ENCODE measurements around the gene KAZN. TPM values are rescaled to one million over a fixed set of nuclear protein-coding genes. Genes with fewer than 3 reads are reported as not detected.

The KAZN gene
- polyA plus RNA-seq, 1 of the 3 experiments (the other 2 are of a cell fraction), result 6.8 TPM

DNA sequence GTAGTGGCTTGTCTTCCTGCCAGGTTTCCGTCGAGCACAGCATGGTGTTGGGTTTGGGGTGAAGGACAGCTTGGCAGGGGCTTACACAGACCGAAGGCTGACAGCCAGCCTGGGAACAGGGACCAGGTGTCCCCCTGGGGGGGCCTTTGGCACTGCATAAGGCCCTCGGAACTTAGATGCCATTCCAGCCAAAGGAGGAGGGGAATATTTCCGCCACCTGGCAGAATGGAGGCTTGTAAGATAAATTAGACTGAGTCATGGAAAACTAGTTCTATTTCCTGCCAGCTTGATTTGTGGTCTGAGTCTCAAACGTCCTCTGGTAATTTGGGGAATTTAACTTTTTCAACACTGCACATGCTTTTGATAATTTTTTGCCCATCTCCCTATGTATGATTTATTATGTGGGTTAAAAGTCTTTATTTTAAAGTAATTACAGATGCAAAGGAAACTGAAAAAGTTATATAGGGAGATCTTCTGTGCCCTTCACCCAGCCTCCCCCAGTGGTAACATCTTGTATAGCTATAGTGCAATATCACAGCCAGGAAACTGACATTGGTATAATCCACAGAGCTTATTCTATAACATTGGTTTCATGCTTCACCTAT, 543.6 kb downstream of the KAZN start:
- no peaks in the 10 kb centered on the region for H3K9me2 ChIP-seq
- no peak overlapping the region for H2AFZ ChIP-seq (ENCODE audit: low read depth)
- H3K9me3 ChIP-seq, result no peaks in the 10 kb centered on the region
- no peaks in the 10 kb centered on the region for H3F3A ChIP-seq (replicated peaks; ENCODE audit: insufficient read depth)
- peaks cover 3 to 45% of the 10 kb centered on the region in 2 experiments; a peak in 3 of 4 replicates for H3K4me1 ChIP-seq (ENCODE audit: control insufficient read depth in 1 of 2, insufficient read depth in 2 of 2, low read depth in 1 of 2, low read length in 1 of 2)
- H3K36me3 ChIP-seq (replicated peaks in 1 of 2; ENCODE audit: control insufficient read depth in 1 of 2, insufficient read depth in 2 of 2, low read length in 1 of 2), result no peaks in the 10 kb centered on the region
- H3K4me3 ChIP-seq (ENCODE audit: low read depth in 2 of 2, low read length in 1 of 2), result no peak overlapping the region
- no peak overlapping the region for H3K9ac ChIP-seq
- no peak for DNase-seq
- no peaks in the 10 kb centered on the region for H3K27me3 ChIP-seq (ENCODE audit: insufficient read depth)
- ChIA-PET POLR2A (interaction anchor here (6.9 kb wide), 1 partner anchor 10 kb away, joined by 88 read pairs; the partner anchor contains the start of gene TMEM51), CTCF (interaction anchor here (1.0 to 5.6 kb wide), 5 partner anchors 11 to 163 kb away, joined by 3 to 70 read pairs (median 3); partner anchors contain the start of gene TMEM51)
- H3K79me2 ChIP-seq (ENCODE audit: insufficient read depth), result no peaks in the 10 kb centered on the region
- WGBS (ENCODE audit: low lambda C conversion rate), result 28% methylated on average over 6 of the region's 6 CpGs
- no peaks in the 10 kb centered on the region for H4K20me1 ChIP-seq (ENCODE audit: insufficient read depth)
- peak overlapping the region in 1 of 2 experiments; percentile 97; a peak in 2 of 4 replicates for H3K27ac ChIP-seq (ENCODE audit: low read depth in 2 of 2, low read length in 1 of 2)
- no peak overlapping the region for H3K4me2 ChIP-seq
- peak; percentile 75; the same call in 1 of the 2 replicates for TF ChIP-seq SIN3A (IDR thresholded peaks at IDR 0.05; ENCODE audit: borderline replicate concordance, low read depth, low read length)
- TF ChIP-seq EZH2phosphoT487 (IDR thresholded peaks at IDR 0.05; ENCODE audit: borderline replicate concordance, low read depth), result no peak
- peak; percentile 63; the same call in 1 of the 2 replicates for TF ChIP-seq POLR2AphosphoS5 (IDR thresholded peaks at IDR 0.05; ENCODE audit: low read depth, low read length)
- TF ChIP-seq MEF2A (IDR thresholded peaks at IDR 0.05; ENCODE audit: borderline replicate concordance, low read depth), result 0 out of 2 replicates have a peak, but pooled peaks have one; percentile 27
- no peak for TF ChIP-seq FOXJ3 (CRISPR knock-in tag; IDR thresholded peaks at IDR 0.05)
- TF ChIP-seq, protein P1, sequence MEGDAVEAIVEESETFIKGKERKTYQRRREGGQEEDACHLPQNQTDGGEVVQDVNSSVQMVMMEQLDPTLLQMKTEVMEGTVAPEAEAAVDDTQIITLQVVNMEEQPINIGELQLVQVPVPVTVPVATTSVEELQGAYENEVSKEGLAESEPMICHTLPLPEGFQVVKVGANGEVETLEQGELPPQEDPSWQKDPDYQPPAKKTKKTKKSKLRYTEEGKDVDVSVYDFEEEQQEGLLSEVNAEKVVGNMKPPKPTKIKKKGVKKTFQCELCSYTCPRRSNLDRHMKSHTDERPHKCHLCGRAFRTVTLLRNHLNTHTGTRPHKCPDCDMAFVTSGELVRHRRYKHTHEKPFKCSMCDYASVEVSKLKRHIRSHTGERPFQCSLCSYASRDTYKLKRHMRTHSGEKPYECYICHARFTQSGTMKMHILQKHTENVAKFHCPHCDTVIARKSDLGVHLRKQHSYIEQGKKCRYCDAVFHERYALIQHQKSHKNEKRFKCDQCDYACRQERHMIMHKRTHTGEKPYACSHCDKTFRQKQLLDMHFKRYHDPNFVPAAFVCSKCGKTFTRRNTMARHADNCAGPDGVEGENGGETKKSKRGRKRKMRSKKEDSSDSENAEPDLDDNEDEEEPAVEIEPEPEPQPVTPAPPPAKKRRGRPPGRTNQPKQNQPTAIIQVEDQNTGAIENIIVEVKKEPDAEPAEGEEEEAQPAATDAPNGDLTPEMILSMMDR (IDR thresholded peaks at IDR 0.05), result peak; percentile 22; the same call in 1 of the 2 replicates
- TF ChIP-seq GABPA (IDR thresholded peaks at IDR 0.05; ENCODE audit: low read depth), result no peak; the same call in 1 of the 2 replicates
- no peak for TF ChIP-seq RAD21 (IDR thresholded peaks at IDR 0.05; ENCODE audit: low read length)
- TF ChIP-seq MXI1 (IDR thresholded peaks at IDR 0.05; ENCODE audit: low read depth, low read length), result no peak
- peak; percentile 78 for TF ChIP-seq JUND (IDR thresholded peaks at IDR 0.05)
- TF ChIP-seq EP300 (IDR thresholded peaks at IDR 0.05; ENCODE audit: borderline replicate concordance in 1 of 2, low read depth in 1 of 2, low read length in 1 of 2), result peak; percentile 37 to 87; a peak in 3 of 4 replicates
- no peak for TF ChIP-seq ELF1 (IDR thresholded peaks at IDR 0.05)
- no peak for TF ChIP-seq RFX5 (IDR thresholded peaks at IDR 0.05; ENCODE audit: low read length)
- TF ChIP-seq, protein P2, sequence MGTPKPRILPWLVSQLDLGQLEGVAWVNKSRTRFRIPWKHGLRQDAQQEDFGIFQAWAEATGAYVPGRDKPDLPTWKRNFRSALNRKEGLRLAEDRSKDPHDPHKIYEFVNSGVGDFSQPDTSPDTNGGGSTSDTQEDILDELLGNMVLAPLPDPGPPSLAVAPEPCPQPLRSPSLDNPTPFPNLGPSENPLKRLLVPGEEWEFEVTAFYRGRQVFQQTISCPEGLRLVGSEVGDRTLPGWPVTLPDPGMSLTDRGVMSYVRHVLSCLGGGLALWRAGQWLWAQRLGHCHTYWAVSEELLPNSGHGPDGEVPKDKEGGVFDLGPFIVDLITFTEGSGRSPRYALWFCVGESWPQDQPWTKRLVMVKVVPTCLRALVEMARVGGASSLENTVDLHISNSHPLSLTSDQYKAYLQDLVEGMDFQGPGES (IDR thresholded peaks at IDR 0.05; ENCODE audit: low read depth, low read length), result no peak
- peak; percentile 73; the same call in 1 of the 2 replicates for TF ChIP-seq FOSL2 (IDR thresholded peaks at IDR 0.05; ENCODE audit: borderline replicate concordance, low read depth)
- TF ChIP-seq, protein P3, sequence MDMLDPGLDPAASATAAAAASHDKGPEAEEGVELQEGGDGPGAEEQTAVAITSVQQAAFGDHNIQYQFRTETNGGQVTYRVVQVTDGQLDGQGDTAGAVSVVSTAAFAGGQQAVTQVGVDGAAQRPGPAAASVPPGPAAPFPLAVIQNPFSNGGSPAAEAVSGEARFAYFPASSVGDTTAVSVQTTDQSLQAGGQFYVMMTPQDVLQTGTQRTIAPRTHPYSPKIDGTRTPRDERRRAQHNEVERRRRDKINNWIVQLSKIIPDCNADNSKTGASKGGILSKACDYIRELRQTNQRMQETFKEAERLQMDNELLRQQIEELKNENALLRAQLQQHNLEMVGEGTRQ (IDR thresholded peaks at IDR 0.05; ENCODE audit: borderline replicate concordance, low read depth, low read length), result no peak
- TF ChIP-seq TCF12 (IDR thresholded peaks at IDR 0.05), result peak; percentile 95
- no peak for TF ChIP-seq GATA2 (CRISPR knock-in tag; IDR thresholded peaks at IDR 0.05)
- TF ChIP-seq RCOR1 (IDR thresholded peaks at IDR 0.05; ENCODE audit: low read length), result no peak
- TF ChIP-seq NFIC (IDR thresholded peaks at IDR 0.05; ENCODE audit: borderline replicate concordance), result peak; percentile 86
- TF ChIP-seq SMC3 (IDR thresholded peaks at IDR 0.05; ENCODE audit: low read depth, low read length), result no peak
- TF ChIP-seq CHD2 (IDR thresholded peaks at IDR 0.05; ENCODE audit: low read length, partially characterized antibody), result no peak
- TF ChIP-seq, protein P4, sequence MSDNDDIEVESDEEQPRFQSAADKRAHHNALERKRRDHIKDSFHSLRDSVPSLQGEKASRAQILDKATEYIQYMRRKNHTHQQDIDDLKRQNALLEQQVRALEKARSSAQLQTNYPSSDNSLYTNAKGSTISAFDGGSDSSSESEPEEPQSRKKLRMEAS (IDR thresholded peaks at IDR 0.05; ENCODE audit: low read depth), result peak; percentile 54; the same call in 1 of the 2 replicates
- TF ChIP-seq TEAD4 (IDR thresholded peaks at IDR 0.05; ENCODE audit: borderline replicate concordance, insufficient read depth), result peak; percentile 80; the same call in 1 of the 2 replicates
- TF ChIP-seq, protein P5, sequence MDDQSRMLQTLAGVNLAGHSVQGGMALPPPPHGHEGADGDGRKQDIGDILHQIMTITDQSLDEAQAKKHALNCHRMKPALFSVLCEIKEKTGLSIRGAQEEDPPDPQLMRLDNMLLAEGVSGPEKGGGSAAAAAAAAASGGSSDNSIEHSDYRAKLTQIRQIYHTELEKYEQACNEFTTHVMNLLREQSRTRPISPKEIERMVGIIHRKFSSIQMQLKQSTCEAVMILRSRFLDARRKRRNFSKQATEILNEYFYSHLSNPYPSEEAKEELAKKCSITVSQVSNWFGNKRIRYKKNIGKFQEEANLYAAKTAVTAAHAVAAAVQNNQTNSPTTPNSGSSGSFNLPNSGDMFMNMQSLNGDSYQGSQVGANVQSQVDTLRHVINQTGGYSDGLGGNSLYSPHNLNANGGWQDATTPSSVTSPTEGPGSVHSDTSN (IDR thresholded peaks at IDR 0.05), result peak; percentile 93
- no peak for TF ChIP-seq NRF1 (IDR thresholded peaks at IDR 0.05; ENCODE audit: low read depth, low read length)
- no peak for TF ChIP-seq TAF1 (IDR thresholded peaks at IDR 0.05; ENCODE audit: borderline replicate concordance, low read depth, low read length)
